ENCODE data around the gene PUM1. TPM values are rescaled to one million over a fixed set of nuclear protein-coding genes. Genes with fewer than 3 reads are reported as not detected.

Gene PUM1
- total and polyA plus RNA-seq, 2 of the 8 experiments (the other 6 are each of a cell fraction or from before 2014, with no cell fraction given) = 122 to 177 TPM

- no peak for TF ChIP-seq CBX5 (IDR thresholded peaks at IDR 0.05; ENCODE audit: low read depth, low read length)
These were observed 167.3 kb downstream of the PUM1 start (continued) for GRCh38 chr1:30898031-30898815.

Measured in H1 (cell line).